Mucosa of descending colon (tissue), 3 donors: Measurements from ENCODE around the gene TTLL3. TPM values are rescaled to one million over a fixed set of nuclear protein-coding genes. Genes with fewer than 3 reads are reported as not detected.
"Not testable (repeated sequence)": the region's sequence is repeated elsewhere in the genome, so short reads cannot be mapped to it uniquely, and the experiment has no call there.

Source experiments
- ATAC-seq: fragments of 200-7000 bp; cut with Tn5 transposase; one replicate; pipeline ENCODE4 v1.9.1; 2020; ENCODE audit warnings: mild to moderate bottlenecking, moderate library complexity
- DNase-seq, 3 donors: peaks; one replicate each; pipeline ENCODE4 v3.0.0-alpha.2; 2020
- H3K36me3 ChIP-seq: fragments of 200-600 bp; one replicate; pipeline ENCODE4 v1.8.0; 2021; ENCODE audit warnings: low read depth, mild to moderate bottlenecking
- H3K4me1 ChIP-seq: fragments of 200-600 bp; one replicate; pipeline ENCODE4 v1.8.0; 2021; ENCODE audit warnings: low read depth, mild to moderate bottlenecking
- H3K4me3 ChIP-seq: fragments of 200-600 bp; one replicate; pipeline ENCODE4 v1.8.0; 2021; ENCODE audit warnings: mild to moderate bottlenecking
- H3K9me3 ChIP-seq: fragments of 200-600 bp; one replicate; pipeline ENCODE4 v1.8.0; 2021; ENCODE audit warnings: mild to moderate bottlenecking
- intact Hi-C, 2 donors: fragments of 100-400 bp; cut with DNase I in 1 of 2; cut with micrococcal nuclease in 1 of 2; formaldehyde crosslinking; loops; one replicate each; pipeline versions ENCODE4 v1.11.0 to v1.11.1; 2022; cut with DNase I, micrococcal nuclease
- total RNA-seq, 3 donors: library from RNA; stranded (reverse); fragmentation: NEBNext Ultra II Directional in 2 of 3; extraction: Animal tissue kit (Norgen Biotek cat#: 25700) in 2 of 3; gene quantifications; one replicate each; pipeline versions ENCODE4 v1.2.1 to v1.2.4, GENCODE V29; 2021 to 2023
- TF ChIP-seq, protein P1 (sequence below): fragments of 200-600 bp; IDR thresholded peaks from one replicate; pipeline ENCODE4 v1.8.0; 2022; ENCODE audit warnings: antibody characterized with exemption, mild to moderate bottlenecking
- donor health status: DM: no; HTN: no; CAD: no; lungs with moderate emphysema.
- donor health status: DM: no; HTN: no; CAD: no.
- donor health status: DM: no; HTN: yes; CAD: no.

TTLL3 gene
- total RNA-seq, 3 donors from 2014 or later, result 37.0 to 63.9 (median 47.7) TPM

DNA sequence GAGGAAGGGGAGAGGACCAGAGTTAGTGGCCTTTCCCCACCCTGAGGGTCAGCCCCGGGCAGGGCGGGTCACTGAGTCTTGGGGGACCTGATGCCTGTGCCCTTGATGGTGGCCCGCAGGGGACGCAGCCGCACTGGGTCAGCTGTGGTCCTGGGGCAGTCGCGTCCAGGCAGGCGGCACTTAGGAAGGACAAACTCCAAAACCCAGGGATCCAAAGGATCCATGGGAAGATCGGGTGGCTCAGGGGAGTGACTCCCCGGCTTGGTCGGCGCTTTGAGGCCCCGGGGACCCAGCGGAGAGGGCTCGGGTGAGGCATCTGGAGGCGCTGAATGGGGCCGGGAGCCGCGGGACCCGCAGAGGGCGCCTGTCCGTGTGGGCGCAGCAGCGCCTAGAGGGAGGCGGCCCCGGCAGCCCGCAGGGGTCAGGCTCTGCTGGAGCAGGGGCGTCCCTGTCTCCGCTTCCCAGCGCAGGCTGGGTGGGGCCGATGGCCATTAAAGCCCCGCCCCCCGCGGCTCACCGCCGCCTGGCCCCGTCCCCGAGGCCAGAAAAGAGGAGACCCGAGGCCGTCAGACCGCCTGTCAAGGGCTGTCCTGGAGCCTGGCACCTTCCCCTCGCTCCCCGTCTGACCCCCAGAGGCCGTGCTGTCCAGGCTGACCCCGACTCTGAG, 52.5 kb downstream of the TTLL3 start:
- intact Hi-C loops, result no loop called here
- no peak overlapping the region for H3K4me3 ChIP-seq
- no peaks in the 10 kb centered on the region for H3K36me3 ChIP-seq
- ATAC-seq, result peak; percentile 93
- peaks cover 12% of the 10 kb centered on the region for H3K4me1 ChIP-seq
- TF ChIP-seq, protein P1, sequence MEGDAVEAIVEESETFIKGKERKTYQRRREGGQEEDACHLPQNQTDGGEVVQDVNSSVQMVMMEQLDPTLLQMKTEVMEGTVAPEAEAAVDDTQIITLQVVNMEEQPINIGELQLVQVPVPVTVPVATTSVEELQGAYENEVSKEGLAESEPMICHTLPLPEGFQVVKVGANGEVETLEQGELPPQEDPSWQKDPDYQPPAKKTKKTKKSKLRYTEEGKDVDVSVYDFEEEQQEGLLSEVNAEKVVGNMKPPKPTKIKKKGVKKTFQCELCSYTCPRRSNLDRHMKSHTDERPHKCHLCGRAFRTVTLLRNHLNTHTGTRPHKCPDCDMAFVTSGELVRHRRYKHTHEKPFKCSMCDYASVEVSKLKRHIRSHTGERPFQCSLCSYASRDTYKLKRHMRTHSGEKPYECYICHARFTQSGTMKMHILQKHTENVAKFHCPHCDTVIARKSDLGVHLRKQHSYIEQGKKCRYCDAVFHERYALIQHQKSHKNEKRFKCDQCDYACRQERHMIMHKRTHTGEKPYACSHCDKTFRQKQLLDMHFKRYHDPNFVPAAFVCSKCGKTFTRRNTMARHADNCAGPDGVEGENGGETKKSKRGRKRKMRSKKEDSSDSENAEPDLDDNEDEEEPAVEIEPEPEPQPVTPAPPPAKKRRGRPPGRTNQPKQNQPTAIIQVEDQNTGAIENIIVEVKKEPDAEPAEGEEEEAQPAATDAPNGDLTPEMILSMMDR, result peak; percentile 28
- no peaks in the 10 kb centered on the region for H3K9me3 ChIP-seq
- DNase-seq, result peak; percentile 61 to 78 (median 72)

DNA sequence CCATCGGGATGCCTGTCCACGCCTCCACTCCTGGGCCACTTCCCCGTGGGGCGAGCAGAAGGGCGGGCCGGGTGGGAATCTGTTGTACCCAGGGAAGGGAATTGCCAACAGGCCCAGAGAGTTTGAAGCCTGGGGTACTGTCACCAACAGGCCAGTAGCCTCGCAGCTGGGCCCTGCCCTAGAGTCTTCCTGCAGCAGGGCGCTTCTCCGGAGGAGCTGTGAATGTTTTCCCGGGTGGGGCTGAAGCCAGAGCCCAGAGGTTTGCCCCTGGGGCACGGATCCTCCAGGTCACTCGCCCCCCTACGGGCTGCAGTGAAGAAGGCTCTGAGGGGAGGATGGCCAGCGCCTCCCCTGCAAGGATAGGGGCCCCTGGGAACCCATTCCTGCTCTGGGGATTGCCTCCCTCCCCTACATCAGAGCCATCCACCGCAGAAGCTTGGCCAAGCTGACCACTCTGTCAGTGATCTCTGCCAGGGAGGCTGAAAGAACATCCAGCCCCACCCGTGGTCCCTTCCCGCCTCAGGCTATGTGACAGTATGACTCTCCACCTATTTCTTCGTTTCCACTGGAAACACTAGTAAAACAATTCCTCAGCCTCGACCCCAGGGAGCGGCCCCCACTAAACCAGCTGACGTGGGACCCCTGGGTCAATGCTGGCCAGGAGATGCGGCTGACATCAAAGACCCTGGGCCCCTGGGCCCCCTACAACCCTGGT, 53.2 kb downstream of the TTLL3 start:
- DNase-seq, result no peak
- H3K36me3 ChIP-seq, result no peaks in the 10 kb centered on the region
- peak; percentile 43 for ATAC-seq
- peaks cover 12% of the 10 kb centered on the region for H3K4me1 ChIP-seq
- intact Hi-C loops, result no loop called here
- TF ChIP-seq, protein P1, result no peak
- H3K4me3 ChIP-seq, result no peak overlapping the region
- no peaks in the 10 kb centered on the region for H3K9me3 ChIP-seq

DNA sequence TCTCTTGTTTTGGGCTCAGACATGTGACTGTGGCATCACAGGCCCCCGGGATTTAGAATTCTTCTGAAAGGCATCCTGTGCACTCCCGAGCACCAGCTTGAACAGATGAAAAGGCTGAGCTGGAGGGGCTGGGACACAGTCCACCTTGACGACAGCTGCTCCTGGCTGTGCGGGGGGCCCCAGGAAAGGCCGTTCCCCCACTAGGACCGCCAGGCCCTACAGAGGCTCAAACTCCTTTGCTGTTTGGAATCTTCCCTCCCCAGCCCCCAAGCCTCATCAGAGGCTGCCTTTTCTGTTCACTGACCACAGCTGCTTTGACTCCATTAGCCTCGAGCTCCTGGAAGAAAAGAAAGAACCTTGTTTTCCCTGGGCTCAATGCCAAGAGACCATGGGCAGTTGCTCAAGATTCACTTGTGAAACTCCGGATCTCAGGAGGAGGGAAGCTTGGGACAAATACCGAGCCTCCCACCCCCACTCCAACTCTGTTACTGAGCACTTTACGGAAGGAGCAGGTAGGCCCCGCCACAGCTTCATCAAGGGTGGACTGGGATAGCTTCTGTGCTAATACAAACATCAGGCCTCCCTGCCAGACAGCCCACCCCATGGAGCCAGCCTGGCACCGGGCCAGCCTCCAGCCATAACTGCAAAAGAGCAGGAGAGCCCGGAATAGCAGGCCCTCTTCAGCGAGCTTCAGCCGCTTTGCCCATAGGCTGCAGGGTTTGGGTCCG, 54.3 kb downstream of the TTLL3 start:
- H3K9me3 ChIP-seq, result no peaks in the 10 kb centered on the region
- H3K36me3 ChIP-seq, result no peaks in the 10 kb centered on the region
- intact Hi-C loops, result no loop called here
- DNase-seq (peak in 2 of 3 donors; percentile 25 to 42), ATAC-seq (no peak)
- no peak overlapping the region for H3K4me3 ChIP-seq
- TF ChIP-seq, protein P1, result no peak
- peaks cover 12% of the 10 kb centered on the region for H3K4me1 ChIP-seq

DNA sequence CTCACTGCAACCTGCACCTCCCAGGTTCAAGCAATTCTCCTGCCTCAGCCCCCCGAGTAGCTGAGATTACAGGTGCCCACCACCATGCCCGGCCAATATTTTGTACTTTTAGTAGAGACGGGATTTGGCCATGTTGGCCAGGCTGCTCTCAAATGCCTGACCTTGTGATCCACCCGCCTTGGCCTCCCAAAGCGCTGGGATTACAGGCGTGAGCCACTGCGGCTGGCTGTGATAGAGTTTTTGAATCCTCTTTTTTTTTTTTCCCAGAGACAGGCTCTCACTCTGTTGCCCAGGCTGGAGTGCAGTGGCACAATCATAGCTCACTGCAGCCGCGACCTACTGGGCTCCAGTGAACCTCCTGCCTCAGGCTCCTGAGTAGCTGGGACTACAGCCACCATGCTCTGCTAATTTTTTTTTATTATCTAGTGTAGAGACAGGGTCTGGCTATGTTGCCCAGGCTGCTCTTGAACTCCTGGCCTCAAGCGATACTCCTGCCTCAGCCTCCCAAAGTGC, 55.1 kb downstream of the TTLL3 start:
- H3K4me1 ChIP-seq, result peaks cover 12% of the 10 kb centered on the region
- H3K36me3 ChIP-seq, H3K4me3 ChIP-seq, H3K9me3 ChIP-seq, ATAC-seq, DNase-seq, intact Hi-C loops: not testable (repeated sequence)

DNA sequence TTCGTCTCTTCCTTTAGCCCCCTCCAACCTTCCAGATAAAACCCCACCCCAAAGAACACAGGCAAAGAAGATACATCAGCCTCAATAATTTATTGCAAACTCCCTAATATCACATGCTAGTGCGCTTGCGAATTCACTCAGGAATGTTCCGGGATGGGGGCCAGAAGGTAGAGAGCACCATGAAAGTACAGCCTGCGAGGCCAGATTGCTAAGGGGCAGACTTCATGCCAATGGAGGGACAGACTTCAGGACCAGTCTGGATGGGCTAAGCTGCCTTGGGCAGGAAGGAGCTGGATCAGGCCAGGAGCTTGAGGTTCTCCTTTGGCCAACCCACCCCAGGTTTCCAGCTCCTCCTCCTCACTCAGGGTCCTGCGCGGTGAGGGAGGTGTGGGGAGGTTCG, 56.6 kb downstream of the TTLL3 start:
- ATAC-seq, result no peak
- no peak for DNase-seq
- Histone ChIP-seq H3K4me3 (no peak overlapping the region), H3K36me3 (no peaks in the 10 kb centered on the region), H3K9me3 (no peaks in the 10 kb centered on the region), H3K4me1 (peaks cover 12% of the 10 kb centered on the region)
- TF ChIP-seq, protein P1, result no peak
- intact Hi-C loops, result no loop called here
